GM12878 (cell line): ENCODE data around the gene GSTM4. TPM values are rescaled to one million over a fixed set of nuclear protein-coding genes. Genes with fewer than 3 reads are reported as not detected.
"Not testable (repeated sequence)": the region's sequence is repeated elsewhere in the genome, so short reads cannot be mapped to it uniquely, and the experiment has no call there.

Experiments
- ATAC-seq: fragments of 200-7000 bp; cut with Tn5 transposase; 3 replicates; pipeline ENCODE4 v1.9.1; 2020; ENCODE audit warnings: mild to moderate bottlenecking, moderate library complexity
- BruUV-seq: library from RNA; stranded (reverse); fragments of 400-500 nt; replicated peaks from 2 replicates; lab custom pipeline; 2021; lab: Mats Ljungman, UMichigan
- CTCF ChIA-PET: fragments of 300-600 bp; sonication (Branson Sonifier 250); formaldehyde crosslinking; extraction: SDS; loops from one replicate; lab custom pipeline; 2021; ENCODE audit warnings: inconsistent platforms; lab: Yijun Ruan, JAX
- POLR2A ChIA-PET: fragments of 350-600 bp; formaldehyde crosslinking; extraction: SDS; loops from one replicate; lab custom pipeline; 2021; ENCODE audit warnings: inconsistent platforms; lab: Charles Lee
- RAD21 ChIA-PET: fragments of 300-600 bp; sonication (Branson Sonifier 250); formaldehyde crosslinking; loops from one replicate; lab custom pipeline; 2023; ENCODE audit warnings: antibody characterized with exemption; ENCODE audit not compliant: unreplicated experiment; lab: Charles Lee
- SMC1A ChIA-PET: fragments of 300-600 bp; sonication (Branson Sonifier 250); formaldehyde crosslinking; loops from one replicate; lab custom pipeline; 2023; ENCODE audit not compliant: unreplicated experiment, uncharacterized antibody; lab: Charles Lee
- DNase-seq: peaks from one replicate; pipeline ENCODE4 v3.0.0-alpha.2; 2011; ENCODE audit warnings: low read depth, low spot score
- FAIRE-seq: peaks from 3 replicates; lab custom pipeline; 2011; peaks lifted over from hg19 to GRCh38; lab: Jason Lieb, UNC
- H2AFZ ChIP-seq: 2 replicates; pipeline ENCODE4 v1.6.0; 2011; ENCODE audit warnings: low read depth, low read length, control low read depth; ENCODE audit not compliant: control insufficient read depth
- H3K27ac ChIP-seq: 2 replicates; pipeline ENCODE4 v1.5.1; 2011; ENCODE audit warnings: control low read depth; ENCODE audit not compliant: control insufficient read depth, insufficient read depth
- H3K27me3 ChIP-seq, 2 experiments: replicated peaks in 1 of 2; 2 replicates each; pipeline versions ENCODE4 v1.6.0 to v1.6.1; 2011; ENCODE audit warnings: low read length in 1 of 2; ENCODE audit not compliant: control insufficient read depth in 2 of 2, insufficient read depth in 2 of 2
- H3K36me3 ChIP-seq, 2 experiments: 2 replicates each; pipeline ENCODE4 v1.5.1; 2011; ENCODE audit warnings: low read length in 1 of 2; ENCODE audit not compliant: control insufficient read depth in 2 of 2, insufficient read depth in 2 of 2
- H3K4me1 ChIP-seq: 2 replicates; pipeline ENCODE4 v1.6.1; 2011; ENCODE audit warnings: mild to moderate bottlenecking, low read length, moderate library complexity, mixed read lengths; ENCODE audit not compliant: control insufficient read depth, insufficient read depth
- H3K4me2 ChIP-seq: 2 replicates; pipeline ENCODE4 v1.6.0; 2011; ENCODE audit warnings: control low read depth; ENCODE audit not compliant: control insufficient read depth, insufficient read depth
- H3K4me3 ChIP-seq: fragments of 200-600 bp; sonication (generic); 2 replicates; pipeline ENCODE4 v1.5.1; 2016
- H3K79me2 ChIP-seq: 2 replicates; pipeline ENCODE4 v1.6.0; 2011; ENCODE audit warnings: low read length; ENCODE audit not compliant: control insufficient read depth, insufficient read depth
- H3K9ac ChIP-seq: 2 replicates; pipeline ENCODE4 v1.8.0; 2011; ENCODE audit warnings: low read length, control low read depth, mixed read lengths; ENCODE audit not compliant: control insufficient read depth, insufficient read depth
- H3K9me3 ChIP-seq: replicated peaks from 3 replicates; pipeline ENCODE4 v1.5.1; 2011; ENCODE audit warnings: mild to moderate bottlenecking, low read length; ENCODE audit not compliant: control insufficient read depth, insufficient read depth
- H4K20me1 ChIP-seq: 2 replicates; pipeline ENCODE4 v1.6.0; 2011; ENCODE audit not compliant: control insufficient read depth, insufficient read depth
- CEBPB ChIP-seq, 2 experiments: fragments of 150-350 bp in 1 of 2; IDR thresholded peaks; 2 replicates each; pipeline ENCODE4 v1.6.1; 2012 to 2014; ENCODE audit warnings: low read depth in 2 of 2, low read length in 2 of 2, borderline replicate concordance in 1 of 2, inconsistent platforms in 1 of 2
- RUNX3 ChIP-seq: IDR thresholded peaks from 2 replicates; pipeline ENCODE4 v1.6.1; 2012; ENCODE audit warnings: low read length, inconsistent platforms
- WGBS: methylation state at CpG from one replicate; pipeline ENCODE4 v1.1.6; 2016; ENCODE audit warnings: low lambda C conversion rate; ENCODE audit not compliant: insufficient replicate concordance, insufficient coverage; ENCODE audit errors: missing lambda C conversion rate; 5-methylcytosine and 5-hydroxymethylcytosine counted together
- in situ Hi-C: fragments of 300-500 bp; cut with MboI; formaldehyde crosslinking; loops from 9 replicates; pipeline ENCODE4 v1.14.3; 2018; ENCODE audit warnings: mixed read lengths
- intact Hi-C: fragments of 100-400 bp; cut with micrococcal nuclease; formaldehyde crosslinking; loops from one replicate; pipeline ENCODE4 v1.14.2; 2022; ENCODE audit not compliant: unreplicated experiment
- polyA plus RNA-seq, 11 experiments: library from polyadenylated mRNA; depleted of rRNA in 4 of 11; unstranded in 6 of 11; stranded (reverse) in 5 of 11; fragments of >200 nt; fragmentation: Nextera tagmentation in 4 of 11; fragmentation: Illumina TruSeq in 1 of 11; extraction: Ambion mirVana in 4 of 11; extraction: Trizol in 1 of 11; gene quantifications; 1 replicate in 1 of 11; 2 replicates in 10 of 11; pipeline versions ENCODE4 v1.2.1 to v1.2.3, GENCODE V29; 2011 to 2016; ENCODE audit warnings: inconsistent platforms in 2 of 11, missing spikeins in 2 of 11, low read depth in 1 of 11
- total RNA-seq, 4 experiments: library from RNA; depleted of rRNA in 3 of 4; stranded (reverse); fragments of >200 nt in 3 of 4; fragmentation: Illumina TruSeq in 1 of 4; extraction: Trizol in 1 of 4; gene quantifications; 2 replicates each; pipeline versions ENCODE4 v1.2.1 to v1.2.3, GENCODE V29; 2013 to 2021

GSTM4 gene
- total and polyA plus RNA-seq, 10 of the 15 experiments (the other 5 are each of a cell fraction or from before 2014, with no cell fraction given): 14.3 to 37.2 (median 23.0) TPM

DNA sequence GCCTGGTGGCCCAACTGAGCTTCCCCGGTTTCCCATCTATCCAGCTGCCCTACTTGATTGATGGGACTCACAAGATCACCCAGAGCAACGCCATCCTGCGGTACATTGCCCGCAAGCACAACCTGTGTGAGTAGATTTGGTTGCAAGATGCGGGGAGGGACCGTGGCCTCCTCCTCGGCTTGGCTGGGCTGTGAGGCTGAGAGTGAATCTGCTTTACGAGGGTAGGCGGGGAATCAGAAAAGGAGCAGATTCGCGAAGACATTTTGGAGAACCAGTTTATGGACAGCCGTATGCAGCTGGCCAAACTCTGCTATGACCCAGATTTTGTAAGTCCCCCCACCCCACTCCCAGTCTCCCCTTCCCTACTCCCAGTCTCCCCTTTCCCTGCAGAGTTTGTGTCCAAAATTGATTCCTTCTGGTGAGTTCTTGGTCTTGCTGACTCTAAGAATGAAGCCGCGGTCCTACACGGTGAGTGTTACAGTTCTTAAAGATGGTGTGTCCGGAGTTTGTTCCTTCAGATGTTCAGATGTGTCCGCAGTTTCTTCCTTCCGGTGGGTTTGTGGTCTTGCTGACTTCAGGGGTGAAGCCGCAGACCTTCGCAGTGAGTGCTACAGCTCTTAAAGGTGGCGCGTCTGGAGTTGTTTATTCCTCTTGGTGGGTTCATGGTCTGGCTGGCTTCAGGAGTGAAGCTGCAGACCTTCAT lies 13.5 kb downstream of the GSTM4 start:
- BruUV-seq: no TSS peak
- H3K9me3 ChIP-seq: no peaks in the 10 kb centered on the region
- no peak overlapping the region for H3K27ac ChIP-seq
- H3K4me2 ChIP-seq: peak overlapping the region; percentile 38; the same call in 1 of the 2 replicates
- intact Hi-C loops: no loop called here
- CTCF ChIA-PET: interaction anchor here (0.6 to 3.0 kb wide), 3 partner anchors 29 to 315 kb away, joined by 3 to 21 read pairs (median 3); partner anchors contain the start of gene AHCYL1
- TF ChIP-seq RUNX3: peak; percentile 87
- TF ChIP-seq CEBPB (IDR thresholded peaks at IDR 0.05; ENCODE audit: borderline replicate concordance in 1 of 2, low read depth in 2 of 2, low read length in 2 of 2): no peak
- TF ChIP-seq, all 136 proteins: peak for 1
- no peak for DNase-seq
- ChIA-PET SMC1A (interaction anchor here (1.1 kb wide), 1 partner anchor 316 kb away, joined by 3 read pairs; the partner anchor contains the start of gene AHCYL1), RAD21 (interaction anchor here (0.6 kb wide), 1 partner anchor 309 kb away, joined by 3 read pairs; no protein-coding TSS in a partner anchor), POLR2A (no interaction called here)
- no peak overlapping the region for H3K9ac ChIP-seq
- H4K20me1 ChIP-seq: no peaks in the 10 kb centered on the region
- FAIRE-seq: no peak
- no peaks in the 10 kb centered on the region for H3K79me2 ChIP-seq
- no peak overlapping the region for H2AFZ ChIP-seq
- in situ Hi-C loops: no loop called here
- peaks cover 10% of the 10 kb centered on the region for H3K4me1 ChIP-seq
- H3K27me3 ChIP-seq: no peaks in the 10 kb centered on the region
- no peak for ATAC-seq
- 45% methylated on average over 22 of the region's 22 CpGs for WGBS
- H3K4me3 ChIP-seq: no peak overlapping the region
- H3K36me3 ChIP-seq: no peaks in the 10 kb centered on the region

DNA sequence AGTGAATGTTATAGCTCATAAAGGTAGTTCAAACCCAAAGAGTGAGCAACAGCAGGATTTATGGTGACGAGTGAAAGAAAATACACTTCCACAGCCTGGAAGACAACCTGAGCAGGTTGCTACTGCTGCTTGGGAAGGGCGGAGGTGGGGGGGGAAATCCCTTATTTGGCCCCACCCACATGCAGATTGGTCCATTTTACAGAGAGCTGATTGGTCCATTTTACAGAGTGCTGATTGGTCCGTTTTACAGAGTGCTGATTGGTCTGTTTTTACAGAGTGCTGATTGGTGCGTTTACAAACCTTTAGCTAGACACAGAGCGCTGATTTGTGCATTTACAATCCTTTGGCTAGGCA lies 14.0 kb downstream of the GSTM4 start:
- intact Hi-C loops, H2AFZ ChIP-seq, H3K9me3 ChIP-seq, H3K36me3 ChIP-seq, H3K27ac ChIP-seq, SMC1A ChIA-PET, H3K79me2 ChIP-seq, H3K4me3 ChIP-seq, H4K20me1 ChIP-seq, RAD21 ChIA-PET, FAIRE-seq, H3K27me3 ChIP-seq, in situ Hi-C loops, ATAC-seq, H3K4me1 ChIP-seq, DNase-seq, H3K9ac ChIP-seq, BruUV-seq, POLR2A ChIA-PET: not testable (repeated sequence)
- 79% methylated on average over 4 of the region's 5 CpGs for whole genome bisulfite sequencing
- peak overlapping the region; percentile 38; the same call in 1 of the 2 replicates for H3K4me2 ChIP-seq
- CTCF ChIA-PET: interaction anchor here (0.6 to 3.0 kb wide), 3 partner anchors 30 to 315 kb away, joined by 3 to 21 read pairs (median 3); partner anchors contain the start of gene AHCYL1
